NB4 (cell line): ENCODE measurements around the gene RAB42.

ENCODE experiments used
- DNase-seq: peaks from one replicate; pipeline ENCODE4 v3.0.0; 2010; ENCODE audit warnings: low read depth
- H3K4me3 ChIP-seq: one replicate; pipeline ENCODE4 v1.5.1; 2011; ENCODE audit warnings: mild to moderate bottlenecking, low read depth, low read length, moderate library complexity
- CTCF ChIP-seq: IDR thresholded peaks from one replicate; pipeline ENCODE4 v1.5.1; 2012; ENCODE audit warnings: low read depth, low read length
- MAX ChIP-seq: IDR thresholded peaks from 2 replicates; pipeline ENCODE4 v1.6.1; 2011; ENCODE audit warnings: low read depth, low read length
- MYC ChIP-seq: IDR thresholded peaks from 2 replicates; pipeline ENCODE4 v1.6.1; 2011; ENCODE audit warnings: low read depth, low read length
- POLR2A ChIP-seq: IDR thresholded peaks from 2 replicates; pipeline ENCODE4 v1.6.1; 2011; ENCODE audit warnings: mild to moderate bottlenecking; ENCODE audit not compliant: insufficient read length; ENCODE audit errors: extremely low read depth

Gene RAB42

GRCh38 chr1:28613175-28613574 lies 21.1 kb downstream of the RAB42 start:
- TF ChIP-seq MAX (no peak), CTCF (no peak), POLR2A (no peak), MYC (no peak)
- DNase-seq = no peak
- H3K4me3 ChIP-seq = no peak overlapping the region

GRCh38 chr1:28631713-28632112 lies 39.6 kb downstream of the RAB42 start:
- TF ChIP-seq POLR2A (no peak), MYC (no peak), MAX (no peak), CTCF (no peak)
- no peak for DNase-seq
- H3K4me3 ChIP-seq = no peak overlapping the region

- TF ChIP-seq MYC (no peak), POLR2A (no peak), CTCF (no peak), MAX (no peak)
- DNase-seq = no peak
- no peak overlapping the region for H3K4me3 ChIP-seq
Measured at GRCh38 chr1:28632560-28632959, 40.5 kb downstream of the RAB42 start.

GRCh38 chr1:28640766-28641165 lies 48.7 kb downstream of the RAB42 start:
- H3K4me3 ChIP-seq = no peak overlapping the region
- DNase-seq = peak; percentile 49
- TF ChIP-seq MYC (no peak), CTCF (peak; percentile 29)

GRCh38 chr1:28642056-28642846 lies 50.2 kb downstream of the RAB42 start:
- no peak for DNase-seq
- TF ChIP-seq MAX (no peak), MYC (no peak), CTCF (no peak), POLR2A (no peak)
- peak overlapping the region; percentile 98 for H3K4me3 ChIP-seq
